Stimulated activated naive CD4-positive, alpha-beta T cell (primary cell): ENCODE measurements around the gene PARP3.

Experiments used
- DNase-seq, 6 experiments: peaks; one replicate each; lab custom pipeline; 2025; lab: John Stamatoyannopoulos, UW

PARP3 gene

DNA sequence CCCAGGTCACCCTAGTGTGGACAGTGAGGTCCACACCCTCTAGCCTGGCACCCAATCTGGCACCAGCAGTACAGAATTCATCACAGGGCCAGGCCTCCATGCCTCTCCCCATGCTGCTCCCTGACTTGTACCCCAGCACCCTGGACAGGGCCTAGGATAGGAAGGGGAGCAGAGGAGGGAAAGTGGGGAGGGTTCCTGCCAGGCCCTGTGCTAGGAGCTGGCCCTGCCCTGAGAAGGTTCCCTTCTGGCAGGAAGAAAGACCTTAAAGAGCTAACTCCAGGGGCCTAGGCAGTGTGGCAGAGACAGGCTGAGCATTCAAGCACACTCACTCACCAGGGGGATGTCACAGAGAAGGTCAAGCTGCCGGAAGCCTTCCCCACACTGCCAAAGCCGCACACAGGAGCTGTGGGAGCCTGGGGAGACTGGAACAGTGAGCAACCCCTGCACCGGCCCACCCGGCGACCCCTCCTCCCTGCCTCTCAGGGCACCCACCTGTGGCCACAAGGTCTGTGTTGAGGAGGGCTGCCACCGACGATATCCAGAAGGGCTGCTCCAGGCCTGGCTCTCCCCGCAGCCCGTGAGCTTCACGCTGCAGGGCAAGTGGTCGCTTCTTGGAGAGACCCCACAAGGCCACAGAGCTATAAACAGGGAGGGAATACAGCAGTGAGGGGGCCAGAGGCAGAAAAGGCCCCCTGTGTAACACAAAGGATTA, 7.9 kb upstream of the PARP3 start:
- no peak for DNase-seq

DNA sequence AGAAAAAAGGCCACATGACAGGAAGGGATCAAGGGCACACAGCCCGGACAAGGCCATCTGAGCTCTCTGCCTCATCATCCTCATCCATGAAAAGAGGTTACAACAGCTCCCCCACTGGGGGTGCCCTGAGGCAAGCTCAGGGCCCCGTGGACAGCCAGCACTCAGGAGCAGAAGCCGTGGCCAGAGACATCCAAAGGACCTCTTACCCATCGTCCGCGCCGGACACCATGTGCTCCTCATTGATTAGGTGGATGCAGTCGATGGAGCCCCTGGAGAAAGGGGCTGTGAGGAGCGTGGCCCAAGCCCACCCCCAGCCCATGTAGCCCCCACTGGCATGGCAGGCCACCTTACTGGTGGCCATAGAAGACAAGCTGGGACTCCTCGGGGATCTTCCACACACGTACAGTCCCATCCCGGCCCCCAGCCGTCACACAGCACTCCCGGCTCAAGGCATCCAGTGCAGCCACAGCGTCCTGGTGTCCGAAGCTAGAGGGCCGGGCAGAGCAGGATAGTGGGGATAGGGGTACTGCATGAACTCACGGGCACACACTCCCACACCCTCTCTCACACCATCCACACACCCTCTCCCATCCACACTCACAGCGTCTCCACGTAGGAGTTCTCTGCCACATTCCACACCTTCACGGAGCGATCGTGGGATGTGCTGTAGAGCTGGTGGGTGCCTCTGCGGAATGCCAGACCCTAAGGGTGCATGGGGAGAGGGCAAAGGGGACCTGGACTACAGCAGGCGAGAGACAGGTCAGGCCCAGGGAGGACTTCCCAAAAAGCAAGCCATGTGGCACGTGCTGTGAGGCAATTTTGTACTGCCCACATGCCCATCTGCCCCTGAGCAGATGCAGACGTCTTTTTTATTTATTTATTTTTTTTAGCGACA, 6.9 kb upstream of the PARP3 start:
- no peak for DNase-seq

DNA sequence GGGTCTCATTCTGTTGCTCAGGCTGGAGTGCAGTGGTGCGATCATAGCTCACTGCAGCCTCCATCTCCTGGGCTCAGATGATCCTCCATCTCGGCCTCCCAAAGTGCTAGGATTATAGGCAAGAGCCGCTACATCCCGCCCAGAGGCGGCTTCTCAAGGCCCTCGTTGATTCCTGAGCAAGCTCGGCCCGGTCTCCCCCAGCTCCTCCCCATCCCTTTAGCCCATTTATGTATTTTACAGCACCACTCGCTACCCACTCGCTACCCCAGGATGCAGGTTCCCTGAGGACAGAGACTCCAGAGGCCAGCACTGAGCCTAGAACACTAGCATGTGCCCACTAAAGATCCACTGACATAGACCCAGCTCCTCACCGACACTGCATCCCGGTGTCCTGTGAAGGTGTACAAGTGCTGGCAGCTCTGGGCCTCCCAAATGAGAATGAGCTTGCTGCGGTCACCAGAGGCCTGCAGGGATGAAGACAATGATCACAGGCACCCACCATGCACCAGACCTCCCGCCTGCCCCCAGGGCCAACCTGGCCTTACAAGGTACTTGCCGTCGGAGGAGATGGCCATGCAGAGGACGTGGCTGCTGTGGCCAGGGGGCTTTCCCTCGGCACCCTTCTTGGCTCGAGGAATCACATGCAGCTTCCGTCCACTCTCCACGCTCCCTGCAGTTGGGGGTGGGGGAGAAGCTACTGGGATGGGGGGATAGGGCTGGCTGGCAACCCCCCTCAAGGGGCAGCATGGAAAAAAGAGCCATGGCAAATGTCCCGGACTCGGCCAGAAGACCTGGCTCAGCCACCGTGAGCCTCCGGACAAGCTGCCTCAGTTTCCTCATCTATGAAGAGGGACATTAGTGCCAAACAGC, 6.0 kb upstream of the PARP3 start:
- DNase-seq = no peak

DNA sequence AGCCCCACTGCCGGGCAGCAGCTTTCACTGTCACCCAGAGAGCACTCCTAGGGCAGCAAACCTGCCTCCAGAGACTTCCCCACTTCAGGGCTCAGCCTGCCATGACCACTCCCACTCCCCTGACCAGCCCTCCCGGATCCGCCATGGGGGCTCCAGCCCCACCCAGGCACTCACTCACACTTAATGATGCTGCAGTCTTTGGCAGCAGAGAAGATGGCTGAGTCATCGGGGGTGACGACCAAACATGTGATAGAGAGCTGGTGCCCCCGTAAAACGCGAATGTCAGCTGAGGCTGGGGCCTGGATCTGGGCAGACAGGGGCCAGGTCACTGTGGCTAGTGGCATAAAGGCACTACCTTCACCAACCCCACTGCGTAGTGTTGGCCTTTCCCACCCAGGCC, 5.1 kb upstream of the PARP3 start:
- no peak for DNase-seq

DNA sequence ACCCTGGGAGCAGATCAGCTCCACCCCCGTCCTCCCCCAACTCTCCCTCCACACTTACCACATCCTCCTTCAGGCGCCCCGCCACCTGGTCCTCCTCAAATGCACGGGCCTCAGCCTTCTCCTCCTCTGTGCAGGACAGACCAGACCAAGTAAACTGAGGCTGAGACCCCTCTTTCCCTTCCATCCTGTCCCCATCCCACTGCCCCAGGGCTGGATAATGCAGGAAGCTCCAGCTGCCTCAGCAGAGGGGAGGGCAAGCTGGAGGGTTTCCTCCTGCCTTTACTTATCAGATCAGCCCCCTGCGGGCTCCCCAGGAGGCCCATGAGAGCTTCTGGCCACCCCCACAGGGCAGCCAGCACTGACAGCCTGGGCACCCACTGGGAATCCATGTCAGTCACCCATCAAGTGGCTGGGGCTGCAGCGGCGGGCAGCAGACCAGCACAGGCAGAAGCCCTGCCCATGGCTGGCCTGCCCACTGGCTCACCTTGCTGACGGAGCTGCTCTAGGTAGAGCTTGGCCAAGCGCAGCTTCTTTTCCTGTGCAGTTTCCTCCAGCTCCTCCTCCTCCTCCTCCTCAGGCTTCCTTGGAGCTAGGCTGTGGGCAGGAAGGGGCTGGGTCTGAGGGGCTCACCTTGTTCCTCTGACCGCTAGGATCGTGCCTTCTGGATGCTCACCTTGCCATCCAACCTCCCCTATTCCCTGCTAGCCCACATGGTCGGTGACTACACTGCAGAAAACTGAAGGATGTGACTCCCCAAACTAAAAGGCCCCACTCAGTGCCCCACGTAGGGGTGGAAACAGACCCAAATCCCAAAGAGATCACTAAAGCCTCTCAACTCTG, 4.3 kb upstream of the PARP3 start:
- DNase-seq = no peak

DNA sequence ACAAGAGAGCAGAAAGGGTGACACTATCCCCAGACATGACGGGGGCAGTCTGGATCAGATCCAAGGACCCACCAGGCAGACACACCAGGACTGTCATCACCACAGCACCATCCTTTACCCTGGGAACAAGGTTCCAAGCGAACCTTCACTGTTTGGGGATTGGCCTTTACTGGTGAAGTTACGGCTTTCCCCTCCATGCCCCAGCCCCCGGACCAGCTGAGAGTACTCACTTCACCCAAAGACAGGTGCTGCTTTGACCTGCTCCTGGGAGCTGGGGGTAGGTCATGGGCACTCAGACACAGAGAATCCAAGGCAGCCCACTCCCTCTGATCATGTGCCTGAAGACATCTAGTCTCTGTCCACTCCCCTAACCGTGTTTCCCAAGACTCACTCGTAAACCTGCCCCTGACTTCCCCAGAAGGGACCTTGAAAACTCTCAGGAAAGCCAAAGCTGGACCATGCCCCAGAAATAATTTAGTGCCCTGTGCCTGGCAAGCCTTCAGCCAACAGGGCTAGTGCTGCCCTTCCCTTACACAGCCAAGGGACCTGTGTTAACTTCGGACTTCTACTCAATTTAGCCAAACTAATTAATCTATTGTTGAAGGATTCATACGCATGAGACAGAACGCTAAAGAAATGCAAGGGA, 3.3 kb upstream of the PARP3 start:
- DNase-seq = no peak

DNA sequence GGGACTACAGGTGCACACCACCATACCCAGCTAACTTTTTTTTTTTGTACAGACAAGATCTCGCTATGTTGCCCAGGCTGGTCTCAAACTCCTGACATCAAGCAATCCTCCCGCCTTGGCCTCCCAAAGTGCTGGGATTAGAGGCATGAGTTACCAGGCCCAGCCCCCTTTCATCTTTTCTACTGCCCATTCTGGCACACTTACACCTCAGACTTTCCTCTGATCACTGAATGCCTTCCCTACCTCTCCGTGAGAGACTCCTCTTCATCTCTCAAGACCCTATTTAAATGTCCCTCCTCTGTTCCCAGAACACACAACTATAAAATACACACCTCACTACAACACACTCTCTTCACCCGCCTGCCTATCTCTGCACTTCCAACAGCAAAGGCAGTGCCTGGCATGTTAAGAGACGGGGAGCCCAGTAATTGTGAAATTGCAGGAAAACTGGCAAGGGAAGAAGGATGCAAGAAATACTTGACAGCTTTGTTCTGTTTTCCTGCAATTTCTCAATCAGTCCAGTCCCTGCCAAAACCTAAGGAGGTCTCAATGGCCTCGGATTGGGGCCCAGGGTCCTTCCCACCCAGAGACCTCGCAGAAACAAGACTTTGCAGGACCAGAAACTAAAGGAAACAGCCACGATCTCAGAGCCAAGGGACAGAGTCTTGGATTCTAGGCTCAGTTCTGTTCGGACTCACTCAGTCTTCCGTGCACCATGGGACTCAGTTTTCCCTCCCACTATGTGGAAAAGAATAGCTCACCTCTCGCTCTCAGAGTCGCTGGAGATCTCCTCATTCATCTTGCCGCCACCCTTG, 1.3 kb upstream of the PARP3 start:
- DNase-seq = no peak

DNA sequence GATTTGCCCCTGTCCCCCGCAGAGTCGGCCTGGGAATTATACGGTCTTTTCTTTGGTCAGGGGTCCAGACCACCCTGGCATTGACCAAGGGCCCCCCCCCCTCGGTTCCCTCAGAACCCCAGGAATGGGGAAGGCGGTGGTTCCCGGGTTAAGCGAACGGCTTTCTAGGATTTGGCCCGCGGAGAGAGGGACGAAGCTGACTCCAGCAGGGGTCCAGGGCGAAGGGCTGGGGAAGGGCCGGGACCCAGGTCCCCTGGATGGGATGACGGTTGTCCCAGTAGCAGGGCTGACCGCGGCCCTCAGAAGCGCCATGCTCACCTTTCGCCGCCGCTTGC, 733 bp upstream of the PARP3 start:
- no peak for DNase-seq

DNA sequence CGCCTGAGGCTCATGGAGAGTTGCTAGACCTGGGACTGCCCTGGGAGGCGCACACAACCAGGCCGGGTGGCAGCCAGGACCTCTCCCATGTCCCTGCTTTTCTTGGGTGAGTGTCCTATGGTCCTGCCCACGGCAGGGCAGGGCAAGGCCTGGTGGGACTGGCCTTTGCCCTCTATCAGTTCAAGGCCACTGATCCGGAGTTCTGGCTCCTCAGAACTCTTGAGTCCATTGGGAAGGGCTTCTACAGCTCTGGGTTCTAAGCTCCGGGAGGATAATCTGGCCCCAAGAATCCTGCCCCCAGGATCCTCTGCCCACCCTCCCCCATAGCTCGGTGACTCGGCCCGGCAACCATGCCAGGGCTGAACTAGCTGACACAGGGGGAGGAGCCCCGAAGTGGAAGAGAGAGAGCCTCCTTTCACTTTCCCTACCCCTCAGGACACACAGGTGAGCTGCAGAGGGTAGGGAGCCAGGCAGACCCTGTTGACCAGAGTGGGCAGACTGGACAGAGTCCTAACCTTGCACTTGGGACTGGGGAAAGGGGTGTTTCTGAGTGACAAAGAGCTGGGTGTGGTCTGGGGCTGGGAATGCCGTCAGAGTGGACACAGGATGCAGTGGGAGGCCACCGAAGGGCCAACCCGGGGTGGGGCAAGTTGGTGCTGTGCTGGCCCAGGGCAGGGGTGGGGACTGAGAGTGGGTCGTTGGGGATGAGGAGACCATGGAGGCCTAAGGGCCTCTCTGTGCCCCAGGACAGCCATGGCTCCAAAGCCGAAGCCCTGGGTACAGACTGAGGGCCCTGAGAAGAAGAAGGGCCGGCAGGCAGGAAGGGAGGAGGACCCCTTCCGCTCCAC, 664 bp downstream of the PARP3 start:
- peak; percentile 15 to 43 (median 34) for DNase-seq

DNA sequence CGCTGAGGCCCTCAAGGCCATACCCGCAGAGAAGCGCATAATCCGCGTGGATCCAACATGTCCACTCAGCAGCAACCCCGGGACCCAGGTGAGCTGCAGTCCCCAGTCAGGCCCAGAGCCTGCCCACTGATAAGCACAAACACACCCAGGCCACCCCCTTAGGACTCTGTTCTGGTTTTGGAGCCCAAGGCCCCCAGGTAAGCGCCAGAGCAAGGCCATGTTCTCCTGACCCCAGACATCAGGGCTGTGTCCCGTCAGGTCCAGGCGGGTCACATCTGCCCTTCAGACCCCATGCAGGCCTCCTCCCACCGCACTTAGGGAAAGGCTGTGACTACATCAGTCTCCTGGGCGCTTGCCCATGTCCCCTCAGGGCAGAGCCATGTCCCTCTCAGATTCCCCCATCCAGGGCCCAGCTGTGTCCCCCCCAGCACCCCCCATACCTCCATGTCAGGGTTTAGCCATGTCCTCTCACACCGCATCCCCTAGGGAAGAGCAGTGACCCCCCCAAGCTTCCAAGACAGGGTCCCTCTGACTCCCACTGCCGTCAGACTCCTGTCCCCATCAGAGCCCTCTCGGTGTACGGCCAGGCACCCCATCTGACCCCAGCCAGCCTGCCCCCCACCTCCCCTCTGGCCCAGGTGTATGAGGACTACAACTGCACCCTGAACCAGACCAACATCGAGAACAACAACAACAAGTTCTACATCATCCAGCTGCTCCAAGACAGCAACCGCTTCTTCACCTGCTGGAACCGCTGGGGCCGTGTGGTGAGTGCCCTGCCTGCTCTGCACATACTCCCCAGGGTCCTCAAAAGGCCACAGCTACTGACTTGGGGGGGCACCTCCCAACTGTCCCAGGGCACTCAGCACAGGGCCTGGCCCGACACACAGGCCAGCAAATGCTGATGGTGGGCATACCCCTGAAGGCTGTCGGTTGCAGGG, 1.6 kb downstream of the PARP3 start:
- no peak for DNase-seq

DNA sequence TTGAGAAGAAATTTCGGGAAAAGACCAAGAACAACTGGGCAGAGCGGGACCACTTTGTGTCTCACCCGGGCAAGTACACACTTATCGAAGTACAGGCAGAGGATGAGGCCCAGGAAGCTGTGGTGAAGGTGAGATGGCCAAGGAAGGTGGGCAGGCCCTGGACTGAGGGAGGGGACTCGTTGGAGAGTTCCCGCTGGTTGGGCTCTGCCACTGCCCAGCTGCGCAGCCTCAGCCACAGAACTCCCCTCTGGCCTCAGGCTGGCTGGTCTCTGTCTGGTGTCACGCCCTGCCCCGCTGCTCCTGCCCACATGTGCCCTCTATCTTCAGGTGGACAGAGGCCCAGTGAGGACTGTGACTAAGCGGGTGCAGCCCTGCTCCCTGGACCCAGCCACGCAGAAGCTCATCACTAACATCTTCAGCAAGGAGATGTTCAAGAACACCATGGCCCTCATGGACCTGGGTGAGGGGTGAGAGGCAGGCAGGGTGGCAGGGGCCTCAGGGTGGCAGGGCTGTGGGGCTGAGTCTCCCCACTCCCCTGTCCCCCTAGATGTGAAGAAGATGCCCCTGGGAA, 2.4 kb downstream of the PARP3 start:
- no peak for DNase-seq

DNA sequence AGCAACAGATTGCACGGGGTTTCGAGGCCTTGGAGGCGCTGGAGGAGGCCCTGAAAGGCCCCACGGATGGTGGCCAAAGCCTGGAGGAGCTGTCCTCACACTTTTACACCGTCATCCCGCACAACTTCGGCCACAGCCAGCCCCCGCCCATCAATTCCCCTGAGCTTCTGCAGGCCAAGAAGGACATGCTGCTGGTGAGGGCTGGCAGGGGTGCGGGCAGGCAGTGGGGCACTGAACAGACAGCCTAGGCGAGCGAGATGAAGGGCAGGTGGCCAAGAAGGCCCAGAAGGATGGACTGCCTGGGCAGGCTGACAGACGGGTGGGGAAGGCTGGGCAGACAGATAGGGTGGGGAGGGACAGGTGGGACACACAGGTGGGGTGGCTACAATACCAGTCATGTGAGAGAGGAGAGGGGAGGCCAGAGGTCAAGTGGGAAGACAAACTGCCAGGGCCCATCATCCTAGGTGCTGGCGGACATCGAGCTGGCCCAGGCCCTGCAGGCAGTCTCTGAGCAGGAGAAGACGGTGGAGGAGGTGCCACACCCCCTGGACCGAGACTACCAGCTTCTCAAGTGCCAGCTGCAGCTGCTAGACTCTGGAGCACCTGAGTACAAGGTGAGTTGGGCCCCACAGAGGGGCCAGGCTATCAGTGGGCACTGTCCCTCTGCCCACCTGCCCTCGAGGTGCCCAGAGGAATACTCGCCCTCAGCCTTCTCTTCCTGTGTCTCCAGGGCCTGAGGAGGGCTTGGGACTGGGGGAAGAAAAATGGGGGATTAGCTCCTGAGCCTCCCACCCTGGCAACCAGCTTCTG, 3.1 kb downstream of the PARP3 start:
- no peak for DNase-seq

DNA sequence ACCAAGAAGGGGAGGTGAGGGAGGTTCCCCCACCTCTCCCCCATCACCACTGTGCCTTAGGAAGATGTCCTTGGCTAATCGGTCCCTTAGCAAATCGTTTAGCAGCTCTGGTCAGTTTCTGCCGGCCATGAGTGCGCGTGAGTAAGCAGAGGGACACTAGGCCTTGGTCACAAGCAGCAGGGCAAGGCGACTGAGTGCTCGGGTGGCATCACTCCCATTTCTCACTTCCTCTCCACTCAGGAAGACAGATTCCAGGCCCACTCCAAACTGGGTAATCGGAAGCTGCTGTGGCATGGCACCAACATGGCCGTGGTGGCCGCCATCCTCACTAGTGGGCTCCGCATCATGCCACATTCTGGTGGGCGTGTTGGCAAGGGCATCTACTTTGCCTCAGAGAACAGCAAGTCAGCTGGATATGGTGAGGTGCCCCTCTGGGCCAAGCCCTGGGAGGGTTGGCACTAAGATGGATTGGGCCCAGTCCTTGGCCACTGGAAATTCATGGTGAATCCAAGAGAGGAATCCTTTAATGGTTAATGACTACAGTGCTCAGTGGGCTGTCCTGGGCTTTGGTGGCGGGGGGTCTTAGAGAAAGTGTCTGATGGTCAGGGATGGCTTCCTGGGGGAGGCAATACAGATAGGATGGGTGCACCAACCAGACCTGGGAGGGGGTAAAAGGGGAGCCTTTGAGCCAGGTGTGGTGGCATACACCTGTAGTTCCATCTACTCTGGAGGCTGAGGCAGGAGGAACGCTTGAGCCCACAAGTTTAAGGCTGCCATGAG, 4.0 kb downstream of the PARP3 start:
- no peak for DNase-seq

DNA sequence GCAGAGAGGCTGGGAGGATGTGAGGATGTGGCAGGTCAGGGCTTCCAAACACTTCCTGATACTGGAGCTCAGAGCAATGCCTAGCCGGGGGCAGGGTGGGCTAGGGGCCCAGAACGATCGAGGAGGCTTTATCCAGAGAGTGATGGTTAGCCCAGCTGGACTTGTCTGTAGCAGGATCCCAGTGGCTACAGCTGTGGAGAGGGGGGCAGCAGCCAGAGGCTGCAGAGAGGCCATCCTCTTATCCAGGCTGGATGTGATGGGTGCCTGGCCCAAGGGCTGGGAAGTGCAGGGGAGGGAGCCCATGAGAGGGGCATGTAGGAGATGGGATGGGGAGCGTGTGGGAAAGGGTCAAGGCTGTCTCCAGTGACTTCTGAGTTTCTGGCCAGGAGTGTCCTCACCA, 4.6 kb downstream of the PARP3 start:
- DNase-seq = no peak

DNA sequence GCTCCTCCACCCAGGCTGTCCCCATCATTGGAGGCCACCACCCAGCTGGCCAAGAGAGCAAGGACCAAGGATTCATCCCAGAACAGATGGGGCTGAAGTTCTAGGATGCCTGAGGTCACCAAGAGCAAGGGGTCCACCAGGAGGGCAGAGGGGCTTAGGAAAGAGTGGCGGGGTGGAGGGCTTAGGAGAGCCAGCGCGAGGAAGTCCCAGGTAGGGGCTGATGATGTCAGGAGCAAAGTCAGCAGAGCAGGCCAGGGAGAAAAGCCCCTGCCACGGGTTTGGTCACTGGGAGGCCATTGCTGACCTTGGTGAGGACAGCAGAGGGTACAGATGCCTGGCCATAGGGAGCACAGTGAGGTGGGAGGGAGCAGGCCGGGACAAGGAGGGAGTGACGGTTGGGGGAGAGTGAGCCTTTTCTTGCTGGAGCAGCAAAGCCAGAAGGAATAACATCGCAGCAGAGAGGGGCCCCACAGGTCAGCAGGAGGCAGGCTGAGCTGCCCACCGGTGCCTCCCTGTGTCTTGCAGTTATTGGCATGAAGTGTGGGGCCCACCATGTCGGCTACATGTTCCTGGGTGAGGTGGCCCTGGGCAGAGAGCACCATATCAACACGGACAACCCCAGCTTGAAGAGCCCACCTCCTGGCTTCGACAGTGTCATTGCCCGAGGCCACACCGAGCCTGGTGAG, 5.2 kb downstream of the PARP3 start:
- DNase-seq = no peak
